HG03025 (cell line): Measurements from ENCODE around the gene CDH23.

Experiments
- ATAC-seq: cut with Tn5 transposase; IDR thresholded peaks from one replicate; pipeline ENCODE4 v1.9.1; 2021; ENCODE audit warnings: mild to moderate bottlenecking, moderate library complexity; ENCODE audit not compliant: unreplicated experiment, low FRiP score

The CDH23 gene

DNA sequence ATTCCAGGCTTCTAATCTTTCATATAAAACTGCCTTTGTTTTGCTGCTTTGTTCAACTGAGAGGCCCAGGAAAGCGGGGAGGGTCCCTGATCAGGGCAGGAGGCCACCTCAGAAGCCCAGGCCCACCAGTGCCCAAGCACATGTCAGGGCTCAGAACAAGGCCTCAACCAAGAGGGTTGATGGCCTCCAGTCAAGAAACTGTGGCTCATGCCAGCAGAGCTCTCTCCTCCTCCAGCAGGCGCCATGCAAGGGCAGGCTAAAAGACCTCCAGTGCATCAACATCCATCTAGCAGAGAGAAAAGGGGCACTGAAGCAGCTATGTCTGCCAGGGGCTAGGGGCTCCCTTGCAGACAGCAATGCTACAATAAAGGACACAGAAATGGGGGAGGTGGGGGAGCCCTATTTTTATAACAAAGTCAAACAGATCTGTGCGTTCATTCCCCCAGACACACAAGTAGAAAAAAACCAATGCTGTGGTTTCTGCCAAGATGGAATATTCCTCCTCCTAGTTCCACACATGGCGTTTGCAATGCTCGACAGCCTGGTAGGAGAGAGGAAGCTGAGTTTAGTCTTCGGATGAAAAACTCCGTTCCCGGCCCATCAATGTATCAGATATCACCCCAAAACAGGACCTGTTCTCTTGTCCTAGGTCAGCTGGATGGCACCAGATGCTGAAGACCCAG lies 420.4 kb downstream of the CDH23 start:
- no peak for ATAC-seq

DNA sequence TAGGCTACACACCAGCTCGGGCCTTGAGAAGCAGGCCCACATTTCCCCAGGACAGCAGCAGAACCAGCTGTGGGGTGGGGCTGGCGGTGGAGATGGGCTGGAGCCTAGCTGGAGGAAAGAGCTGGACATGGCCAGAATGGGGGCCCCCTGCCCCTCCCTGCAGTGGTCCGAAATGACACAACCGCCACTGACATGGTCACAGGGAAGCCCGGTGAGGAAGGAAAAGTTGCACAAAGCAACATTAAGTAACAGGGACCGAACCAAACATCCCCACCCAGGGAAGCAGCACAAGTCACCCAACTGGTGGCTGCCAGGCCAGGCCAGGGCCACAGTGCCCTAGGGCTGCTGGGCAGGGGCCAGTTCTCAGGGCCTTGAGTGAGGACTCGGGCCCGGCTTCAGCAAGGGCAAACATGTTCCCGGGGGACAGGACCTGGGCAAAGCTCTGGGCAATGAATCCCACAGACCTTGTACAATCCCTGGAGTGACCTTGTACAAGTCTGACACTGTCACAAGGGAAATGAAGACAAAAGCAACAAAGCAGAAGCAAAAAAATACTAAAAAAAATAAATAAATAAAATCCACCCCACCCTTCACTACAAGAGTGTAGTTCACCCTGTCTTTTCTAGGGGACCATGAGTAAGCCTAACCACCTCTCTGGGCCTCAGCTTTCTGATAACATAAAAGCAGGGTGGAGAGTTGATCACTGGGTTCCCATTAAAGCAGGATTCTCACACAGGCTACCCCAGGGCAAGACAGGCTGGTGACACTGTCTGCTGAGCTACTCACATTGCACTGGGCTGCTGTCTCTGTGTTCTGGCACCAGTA lies 421.3 kb downstream of the CDH23 start:
- no peak for ATAC-seq

GRCh38 chr10:71818674-71819260 lies 422.0 kb downstream of the CDH23 start:
- no peak for ATAC-seq

DNA sequence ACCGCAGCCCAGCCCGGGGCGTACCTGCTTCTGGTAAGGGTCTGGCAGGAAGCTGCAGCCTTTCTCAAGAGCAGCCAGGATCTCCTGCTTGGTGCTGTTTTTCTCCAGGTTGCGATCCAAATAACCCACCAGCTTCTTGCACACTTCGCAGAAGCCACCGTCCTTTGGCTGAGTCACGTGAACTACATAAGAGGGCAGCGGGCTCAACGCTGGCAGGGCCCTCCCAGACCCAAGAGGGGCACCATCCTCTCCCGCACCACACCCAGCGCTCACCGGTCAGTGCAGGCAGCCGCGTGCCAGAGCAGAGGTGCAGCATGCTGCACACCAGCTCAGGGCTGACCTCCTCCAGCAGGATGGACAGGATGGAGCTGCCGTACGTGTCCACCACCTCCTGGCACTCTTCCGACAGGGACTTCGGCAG lies 422.7 kb downstream of the CDH23 start:
- ATAC-seq = no peak

GRCh38 chr10:71819985-71820384 lies 423.3 kb downstream of the CDH23 start:
- no peak for ATAC-seq

GRCh38 chr10:71820966-71821365 lies 424.2 kb downstream of the CDH23 start:
- no peak for ATAC-seq

GRCh38 chr10:71821909-71822763 lies 425.4 kb downstream of the CDH23 start:
- ATAC-seq = no peak

DNA sequence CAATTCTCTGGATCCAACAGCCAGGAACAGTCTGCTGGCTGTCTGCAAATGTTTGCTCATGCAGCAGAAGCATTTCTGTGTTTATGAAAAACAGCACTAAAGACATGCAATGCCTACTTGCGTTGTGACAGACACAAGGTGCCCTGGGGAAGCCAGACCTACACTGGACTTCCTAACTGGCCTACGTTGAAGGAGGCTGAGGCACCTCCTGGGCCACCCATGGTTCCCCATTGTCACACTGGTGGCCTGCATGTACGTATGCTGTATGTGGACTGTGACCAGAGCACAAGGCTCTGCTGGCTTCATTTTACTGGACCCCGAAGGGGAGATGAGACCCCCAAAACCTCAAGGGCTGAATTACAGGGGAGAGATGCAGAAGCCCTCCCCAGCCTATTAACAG lies 426.6 kb downstream of the CDH23 start:
- no peak for ATAC-seq

- ATAC-seq = no peak
Observed at GRCh38 chr10:71824333-71824732, 427.6 kb downstream of the CDH23 start.

- no peak for ATAC-seq
Observed at GRCh38 chr10:71825217-71825616, 428.5 kb downstream of the CDH23 start.

DNA sequence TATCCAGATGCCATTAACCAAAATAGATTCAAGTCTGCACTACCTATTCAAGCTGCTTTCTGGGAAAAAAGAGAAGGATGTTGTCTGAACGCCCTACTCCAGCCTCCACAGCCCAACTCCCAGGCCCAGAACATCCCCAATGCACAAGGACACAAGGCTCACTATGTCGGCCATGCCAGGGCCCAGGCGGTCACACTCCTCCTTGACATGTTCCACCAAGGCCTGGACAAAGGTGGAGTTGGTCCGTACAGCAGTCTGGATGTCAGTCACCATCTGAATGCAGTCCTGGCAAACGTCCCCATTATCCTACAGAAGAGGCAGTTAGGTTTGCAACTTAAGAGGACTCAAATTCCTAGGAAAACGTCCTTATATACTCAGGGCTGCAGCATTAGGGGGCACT lies 431.1 kb downstream of the CDH23 start:
- ATAC-seq = no peak

GRCh38 chr10:71828702-71829101 lies 432.0 kb downstream of the CDH23 start:
- no peak for ATAC-seq

DNA sequence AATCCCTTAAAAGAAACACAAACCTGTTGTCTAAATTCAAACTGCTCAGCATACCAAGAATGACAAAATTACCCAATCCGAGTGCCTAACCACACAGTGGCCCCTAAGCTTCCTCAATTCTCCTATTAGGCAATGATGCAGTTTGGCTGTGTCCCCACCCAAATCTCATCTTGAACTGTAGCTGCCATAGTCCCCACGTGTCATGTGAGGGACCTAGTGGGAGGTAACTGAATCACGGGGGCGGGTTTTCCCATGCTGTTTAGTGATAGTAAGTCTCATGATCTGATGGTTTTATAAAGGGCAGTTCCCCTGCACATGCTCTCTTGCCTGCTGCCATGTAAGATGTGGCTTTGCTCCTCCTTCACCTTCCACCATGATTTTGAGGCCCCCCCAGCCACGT lies 432.5 kb downstream of the CDH23 start:
- no peak for ATAC-seq

GRCh38 chr10:71829896-71830295 lies 433.2 kb downstream of the CDH23 start:
- ATAC-seq = no peak

DNA sequence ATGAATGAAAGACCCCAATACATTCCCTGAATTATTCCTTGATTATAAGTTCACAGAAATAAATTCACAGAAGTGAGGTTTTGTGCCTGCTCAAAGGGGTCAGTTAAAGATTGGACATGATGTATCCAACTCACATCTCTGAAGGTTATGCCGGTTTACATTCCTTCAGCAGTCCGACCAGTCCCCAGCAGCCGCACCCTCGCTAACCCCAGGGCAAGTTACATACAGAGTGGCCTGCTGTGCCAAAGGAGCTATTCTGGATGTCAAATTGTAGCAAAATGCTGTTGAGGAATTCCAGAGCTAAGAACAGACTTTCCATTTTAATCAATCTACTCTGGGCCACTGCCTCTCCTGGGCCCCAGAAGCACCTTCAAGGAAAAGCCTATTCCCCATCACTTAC lies 434.0 kb downstream of the CDH23 start:
- no peak for ATAC-seq

- ATAC-seq = no peak
Observed at GRCh38 chr10:71831646-71832552, 435.2 kb downstream of the CDH23 start.

DNA sequence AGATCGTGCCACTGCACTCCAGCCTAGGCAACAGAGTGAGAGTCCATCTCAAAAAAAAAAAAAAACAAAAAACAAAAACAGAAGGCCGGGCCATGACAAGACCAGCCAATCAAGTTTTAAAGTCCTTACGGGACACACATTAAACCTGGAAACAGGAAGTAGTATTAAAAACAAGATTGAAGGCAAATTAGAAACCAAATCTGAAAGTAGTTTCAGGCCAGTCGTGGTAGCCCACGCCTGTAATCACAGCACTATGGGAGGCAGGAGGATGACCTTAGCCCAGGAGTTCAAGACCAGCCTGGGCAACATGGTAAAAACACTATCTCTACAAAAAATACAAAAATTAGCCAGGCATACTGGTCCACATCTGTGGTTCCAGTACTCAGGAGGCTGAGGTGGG lies 436.2 kb downstream of the CDH23 start:
- ATAC-seq = no peak

- ATAC-seq = no peak
Observed at GRCh38 chr10:71833451-71834342, 437.0 kb downstream of the CDH23 start.

DNA sequence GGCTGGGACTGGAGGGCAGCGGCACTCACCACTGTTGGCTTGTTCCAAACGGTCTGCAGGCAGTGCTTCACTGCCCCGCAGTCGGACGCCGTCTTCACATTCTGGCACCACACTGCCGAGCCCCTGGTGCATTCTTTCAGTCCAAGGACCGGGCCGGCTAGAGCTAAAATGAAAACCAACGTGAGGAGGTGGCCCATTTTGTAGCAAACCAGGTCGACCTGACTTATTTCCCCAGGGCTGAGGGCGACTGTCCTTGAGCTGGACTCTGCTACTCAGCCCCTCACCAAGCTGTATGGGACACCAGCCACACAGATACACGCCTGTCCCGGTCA lies 437.6 kb downstream of the CDH23 start:
- ATAC-seq = no peak
